ENCODE results near the gene SUSD3. TPM values are rescaled to one million over a fixed set of nuclear protein-coding genes. Genes with fewer than 3 reads are reported as not detected.

SUSD3 gene
- total RNA-seq, 2 experiments from 2014 or later = 81.1 to 85.8 TPM

GRCh38 chr9:93045521-93045920 is 13.0 kb upstream of the SUSD3 start:
- no peak overlapping the region for H3K27ac Mint-ChIP-seq
- H3K27me3 Mint-ChIP-seq = no peaks in the 10 kb centered on the region
- DNase-seq = no peak
- no peaks in the 10 kb centered on the region for H3K9me3 Mint-ChIP-seq
- no peak overlapping the region for H3K4me3 Mint-ChIP-seq
- ChIA-PET POLR2A (interaction anchor here (0.7 kb wide), 1 partner anchor 9 kb away, joined by 4 read pairs; no protein-coding TSS in a partner anchor), CTCF (interaction anchor here (0.7 kb wide), 1 partner anchor 854 kb away, joined by 3 read pairs; no protein-coding TSS in a partner anchor)
- H3K4me1 Mint-ChIP-seq = peaks cover 36% of the 10 kb centered on the region
- peaks cover 5% of the 10 kb centered on the region for H3K36me3 Mint-ChIP-seq (ENCODE audit: low read depth)

- peaks cover 8% of the 10 kb centered on the region for H3K4me1 Mint-ChIP-seq
- no peak for DNase-seq
- POLR2A ChIA-PET = interaction anchor here (0.7 kb wide), 1 partner anchor 13 kb away, joined by 4 read pairs; no protein-coding TSS in a partner anchor
These were observed 9.7 kb upstream of the SUSD3 start for GRCh38 chr9:93048566-93049448.

GRCh38 chr9:93049491-93049890 is 9.0 kb upstream of the SUSD3 start:
- DNase-seq = no peak
- H3K4me1 Mint-ChIP-seq = peaks cover 6% of the 10 kb centered on the region
- H3K9me3 Mint-ChIP-seq = no peaks in the 10 kb centered on the region
- no peaks in the 10 kb centered on the region for H3K36me3 Mint-ChIP-seq (ENCODE audit: low read depth)
- ChIA-PET CTCF (interaction anchor here (0.6 to 2.2 kb wide), 5 partner anchors 11 to 411 kb away, joined by 3 to 6 read pairs (median 4); no protein-coding TSS in a partner anchor), POLR2A (no interaction called here)
- no peak overlapping the region for H3K4me3 Mint-ChIP-seq
- peak overlapping the region; percentile 36 for H3K27ac Mint-ChIP-seq
- H3K27me3 Mint-ChIP-seq = no peaks in the 10 kb centered on the region

More at GRCh38 chr9:93048566-93049448, 9.7 kb upstream of the SUSD3 start:
- Mint-ChIP-seq H3K9me3 (no peaks in the 10 kb centered on the region), H3K27ac (no peak overlapping the region), H3K4me3 (no peak overlapping the region), H3K36me3 (ENCODE audit: low read depth) (no peaks in the 10 kb centered on the region), H3K27me3 (no peaks in the 10 kb centered on the region)
- CTCF ChIA-PET = interaction anchor here (1.3 to 2.2 kb wide), 3 partner anchors 11 to 16 kb away, joined by 3 to 6 read pairs (median 4); no protein-coding TSS in a partner anchor

GRCh38 chr9:93050231-93050630 is 8.3 kb upstream of the SUSD3 start:
- no peak overlapping the region for H3K4me3 Mint-ChIP-seq
- CTCF ChIA-PET = interaction anchor here (0.6 to 2.2 kb wide), 5 partner anchors 10 to 95 kb away, joined by 3 to 6 read pairs (median 4); no protein-coding TSS in a partner anchor
- POLR2A ChIA-PET = no interaction called here
- no peaks in the 10 kb centered on the region for H3K36me3 Mint-ChIP-seq (ENCODE audit: low read depth)
- no peaks in the 10 kb centered on the region for H3K9me3 Mint-ChIP-seq
- no peaks in the 10 kb centered on the region for H3K27me3 Mint-ChIP-seq
- H3K27ac Mint-ChIP-seq = no peak overlapping the region
- DNase-seq = no peak
- peaks cover 10% of the 10 kb centered on the region for H3K4me1 Mint-ChIP-seq

GRCh38 chr9:93051680-93052089 is 6.8 kb upstream of the SUSD3 start:
- peaks cover 19% of the 10 kb centered on the region for H3K4me1 Mint-ChIP-seq
- H3K36me3 Mint-ChIP-seq (ENCODE audit: low read depth) = no peaks in the 10 kb centered on the region
- no peak overlapping the region for H3K27ac Mint-ChIP-seq
- ChIA-PET CTCF (interaction anchor here (0.7 to 1.7 kb wide), 6 partner anchors 10 to 57 kb away, joined by 3 to 5 read pairs (median 4); no protein-coding TSS in a partner anchor), POLR2A (no interaction called here)
- no peak overlapping the region for H3K4me3 Mint-ChIP-seq
- H3K27me3 Mint-ChIP-seq = no peaks in the 10 kb centered on the region
- no peaks in the 10 kb centered on the region for H3K9me3 Mint-ChIP-seq
- DNase-seq = no peak

GRCh38 chr9:93052791-93053540 is 5.5 kb upstream of the SUSD3 start:
- ChIA-PET CTCF (interaction anchor here (0.9 to 2.3 kb wide), 7 partner anchors 11 to 66 kb away, joined by 3 to 6 read pairs (median 4); no protein-coding TSS in a partner anchor), POLR2A (no interaction called here)
- no peak overlapping the region for H3K27ac Mint-ChIP-seq
- H3K4me3 Mint-ChIP-seq = no peak overlapping the region
- peaks cover 32% of the 10 kb centered on the region for H3K4me1 Mint-ChIP-seq
- H3K27me3 Mint-ChIP-seq = no peaks in the 10 kb centered on the region
- DNase-seq = no peak
- H3K9me3 Mint-ChIP-seq = no peaks in the 10 kb centered on the region
- H3K36me3 Mint-ChIP-seq (ENCODE audit: low read depth) = no peaks in the 10 kb centered on the region

- CTCF ChIA-PET = interaction anchor here (0.9 to 2.3 kb wide), 4 partner anchors 9 to 67 kb away, joined by 3 to 5 read pairs (median 4); no protein-coding TSS in a partner anchor
- H3K4me3 Mint-ChIP-seq = no peak overlapping the region
- POLR2A ChIA-PET = no interaction called here
- H3K27ac Mint-ChIP-seq = no peak overlapping the region
- peaks cover 30% of the 10 kb centered on the region for H3K4me1 Mint-ChIP-seq
- H3K9me3 Mint-ChIP-seq = no peaks in the 10 kb centered on the region
- no peaks in the 10 kb centered on the region for H3K27me3 Mint-ChIP-seq
- no peak for DNase-seq
- H3K36me3 Mint-ChIP-seq (ENCODE audit: low read depth) = no peaks in the 10 kb centered on the region
These were observed 4.6 kb upstream of the SUSD3 start for GRCh38 chr9:93053781-93054331.

- Mint-ChIP-seq H3K27ac (peak overlapping the region; percentile 54), H3K27me3 (no peaks in the 10 kb centered on the region), H3K9me3 (no peaks in the 10 kb centered on the region), H3K4me3 (no peak overlapping the region), H3K4me1 (peaks cover 35% of the 10 kb centered on the region), H3K36me3 (ENCODE audit: low read depth) (no peaks in the 10 kb centered on the region)
- POLR2A ChIA-PET = no interaction called here
- CTCF ChIA-PET = interaction anchor here (0.9 to 1.3 kb wide), 2 partner anchors 11 to 13 kb away, joined by 3 to 4 read pairs; no protein-coding TSS in a partner anchor
- DNase-seq = no peak
These were observed 3.5 kb upstream of the SUSD3 start for GRCh38 chr9:93054758-93055704.

GRCh38 chr9:93057042-93057702 is 1.3 kb upstream of the SUSD3 start:
- no peak for DNase-seq
- H3K9me3 Mint-ChIP-seq = no peaks in the 10 kb centered on the region
- POLR2A ChIA-PET = no interaction called here
- no peaks in the 10 kb centered on the region for H3K27me3 Mint-ChIP-seq
- peak overlapping the region; percentile 60 for H3K27ac Mint-ChIP-seq
- CTCF ChIA-PET = interaction anchor here (0.7 to 1.2 kb wide), 3 partner anchors 16 to 301 kb away, joined by 3 to 4 read pairs (median 3); no protein-coding TSS in a partner anchor
- peak overlapping the region; percentile 68 for H3K4me3 Mint-ChIP-seq
- H3K4me1 Mint-ChIP-seq = peaks cover 56% of the 10 kb centered on the region
- peaks cover 18% of the 10 kb centered on the region for H3K36me3 Mint-ChIP-seq (ENCODE audit: low read depth)

GRCh38 chr9:93057703-93058354 is 672 bp upstream of the SUSD3 start:
- peaks cover 22% of the 10 kb centered on the region for H3K36me3 Mint-ChIP-seq (ENCODE audit: low read depth)
- H3K27me3 Mint-ChIP-seq = no peaks in the 10 kb centered on the region
- ChIA-PET CTCF (interaction anchor here (0.7 kb wide), 1 partner anchor 300 kb away, joined by 3 read pairs; no protein-coding TSS in a partner anchor), POLR2A (no interaction called here)
- no peaks in the 10 kb centered on the region for H3K9me3 Mint-ChIP-seq
- peak overlapping the region; percentile 68 for H3K4me3 Mint-ChIP-seq
- peak overlapping the region; percentile 87 for H3K27ac Mint-ChIP-seq
- H3K4me1 Mint-ChIP-seq = peaks cover 63% of the 10 kb centered on the region
- DNase-seq = no peak

All from activated CD4-positive, alpha-beta T cell treated with anti-CD3 and anti-CD28 coated beads, Interleukin-2, amount 10 ng/mL, durations not matched to agents 7 days and 5 days (primary cell).